T-helper 22 cell (primary cell): Measurements from ENCODE around the gene ZNF674.
"Not testable (repeated sequence)": the region's sequence is repeated elsewhere in the genome, so short reads cannot be mapped to it uniquely, and the experiment has no call there.

Experiments used
- DNase-seq: peaks from one replicate; pipeline ENCODE4 v3.0.0-alpha.2; 2020; ENCODE audit warnings: low read depth

Gene ZNF674

DNA sequence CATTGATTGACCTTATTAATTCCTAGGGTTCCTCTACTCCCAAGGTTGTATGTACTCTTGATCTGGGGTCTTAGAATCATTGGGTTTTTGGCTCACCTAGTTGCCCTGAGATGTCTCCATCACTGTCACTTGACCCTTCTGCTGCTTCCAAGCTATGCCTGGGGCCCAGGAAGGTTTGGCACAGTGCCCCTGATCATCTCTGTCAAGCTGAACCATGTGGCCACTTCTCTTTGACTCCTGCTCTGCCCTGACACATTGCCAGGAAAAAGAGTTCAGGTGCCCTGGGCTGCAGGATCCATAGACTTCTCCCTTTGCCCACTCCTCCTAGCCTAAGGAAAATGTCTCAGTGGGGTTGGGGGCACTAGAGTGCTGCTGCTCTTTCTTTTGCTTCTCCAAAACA lies 24.4 kb upstream of the ZNF674 start:
- no peak for DNase-seq

DNA sequence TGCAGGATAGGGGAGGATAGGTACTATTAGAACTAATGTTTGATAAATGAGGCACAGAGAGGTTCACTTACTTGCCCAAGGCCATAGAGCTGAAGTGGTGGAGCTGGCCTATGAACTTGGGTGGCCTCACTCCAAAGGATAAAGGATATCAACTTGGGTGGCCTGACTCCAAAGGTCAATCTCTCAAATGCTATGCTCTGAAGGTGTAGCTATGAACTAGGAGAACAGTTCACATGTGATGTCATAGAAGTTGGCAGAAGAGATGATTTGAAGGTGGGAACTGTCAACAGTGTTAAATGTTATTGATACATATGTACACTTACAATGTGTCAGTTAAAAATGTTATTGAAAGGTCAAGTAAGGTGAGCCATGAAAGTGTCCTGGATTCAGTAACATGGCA lies 22.2 kb upstream of the ZNF674 start:
- no peak for DNase-seq

DNA sequence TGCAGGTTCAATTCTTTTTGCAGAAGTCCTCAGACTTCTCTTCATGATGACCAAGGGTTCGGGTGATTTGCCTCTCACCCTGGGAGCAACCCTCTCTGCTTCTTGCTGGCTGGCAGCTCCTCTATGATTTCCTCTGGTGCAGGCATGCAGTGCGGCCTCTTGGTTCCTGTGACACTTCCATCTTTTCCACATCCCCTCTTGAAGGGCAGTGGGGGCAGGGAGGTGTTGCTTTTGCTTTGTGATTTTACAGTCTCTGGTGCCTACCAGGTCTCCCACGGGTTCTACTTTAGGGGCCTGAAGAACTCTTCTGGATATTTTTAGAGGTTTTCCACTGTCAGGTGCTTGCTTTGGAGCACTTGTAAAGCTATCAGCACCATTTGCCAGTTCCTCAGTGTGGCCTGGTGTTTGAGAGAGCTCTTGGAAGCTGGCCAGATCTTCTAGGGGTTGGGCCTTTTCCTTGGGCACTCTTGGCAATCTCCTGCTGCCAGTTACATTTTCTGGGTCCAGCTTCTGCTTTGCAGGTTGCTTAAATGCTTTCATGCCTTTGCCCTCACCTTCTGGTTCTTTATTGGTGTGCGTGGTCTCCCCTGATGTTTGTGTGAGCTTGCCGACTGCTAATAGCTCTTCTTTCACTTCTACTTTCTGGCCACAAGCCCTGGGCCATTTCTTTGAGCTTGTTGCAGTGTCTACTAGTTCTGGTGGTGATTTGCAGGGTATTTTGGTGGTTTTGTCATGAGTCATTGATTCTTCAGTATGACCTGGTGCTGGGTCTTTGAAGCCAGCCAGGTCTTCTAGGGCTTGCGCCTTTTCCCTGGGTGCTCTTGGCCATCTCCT lies 16.8 kb upstream of the ZNF674 start:
- DNase-seq, result no peak

DNA sequence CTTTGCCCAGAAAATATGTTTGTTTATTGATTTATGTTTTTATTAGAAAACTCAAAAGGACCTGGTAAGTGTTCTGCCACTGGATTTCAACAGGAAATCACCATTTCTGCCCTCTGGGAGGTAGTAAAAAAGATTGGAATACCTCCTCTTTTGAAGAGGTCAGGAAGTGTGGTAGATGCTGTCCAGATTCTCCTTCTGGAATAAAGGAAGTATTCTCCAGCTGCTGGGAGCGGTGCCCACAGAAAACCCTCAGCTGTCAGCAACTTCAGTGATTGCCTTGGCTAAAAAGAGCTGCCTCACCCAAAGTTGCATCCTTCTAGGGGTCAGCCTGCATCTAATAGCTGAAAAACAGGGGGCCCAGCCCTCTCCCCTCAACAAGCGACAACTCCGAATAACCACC lies 13.8 kb upstream of the ZNF674 start:
- DNase-seq, result no peak

DNA sequence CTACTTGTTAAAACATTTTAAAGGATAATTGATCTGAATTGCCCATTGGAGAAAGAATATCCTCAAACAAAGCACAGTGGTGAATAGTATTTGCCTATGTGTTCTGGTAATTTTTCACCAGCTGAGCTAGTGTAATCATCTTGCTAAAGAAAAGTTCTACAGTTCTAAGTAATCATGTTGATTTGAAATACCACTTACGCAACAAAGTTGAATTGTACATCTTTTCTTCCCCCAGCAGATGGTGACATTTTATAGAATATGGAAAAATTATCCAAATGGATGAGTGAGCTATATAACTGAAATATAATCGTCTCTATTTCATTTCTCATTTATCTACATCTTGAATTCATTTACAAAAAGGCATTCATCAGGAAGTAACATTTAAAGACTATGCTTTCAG lies 9.7 kb upstream of the ZNF674 start:
- DNase-seq, result no peak

DNA sequence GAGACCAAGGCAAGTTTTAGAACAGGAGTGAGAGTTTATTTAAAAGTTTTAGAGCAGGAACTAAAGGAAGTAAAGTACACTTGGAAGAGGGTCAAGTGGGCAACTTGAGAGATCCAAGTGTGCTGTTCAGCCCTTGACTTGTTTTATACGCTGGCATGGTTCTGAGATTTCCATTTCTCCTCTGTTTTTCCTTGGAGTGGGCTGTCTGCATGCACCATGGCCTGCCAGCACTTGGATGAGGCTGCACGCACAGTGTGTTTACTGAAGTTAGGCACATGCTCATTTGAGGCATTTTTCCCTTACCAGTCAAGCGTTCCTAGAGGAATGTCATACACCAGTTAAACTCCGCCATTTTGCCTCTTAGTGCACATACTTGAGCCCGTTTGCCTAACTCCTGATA lies 8.7 kb upstream of the ZNF674 start:
- no peak for DNase-seq

DNA sequence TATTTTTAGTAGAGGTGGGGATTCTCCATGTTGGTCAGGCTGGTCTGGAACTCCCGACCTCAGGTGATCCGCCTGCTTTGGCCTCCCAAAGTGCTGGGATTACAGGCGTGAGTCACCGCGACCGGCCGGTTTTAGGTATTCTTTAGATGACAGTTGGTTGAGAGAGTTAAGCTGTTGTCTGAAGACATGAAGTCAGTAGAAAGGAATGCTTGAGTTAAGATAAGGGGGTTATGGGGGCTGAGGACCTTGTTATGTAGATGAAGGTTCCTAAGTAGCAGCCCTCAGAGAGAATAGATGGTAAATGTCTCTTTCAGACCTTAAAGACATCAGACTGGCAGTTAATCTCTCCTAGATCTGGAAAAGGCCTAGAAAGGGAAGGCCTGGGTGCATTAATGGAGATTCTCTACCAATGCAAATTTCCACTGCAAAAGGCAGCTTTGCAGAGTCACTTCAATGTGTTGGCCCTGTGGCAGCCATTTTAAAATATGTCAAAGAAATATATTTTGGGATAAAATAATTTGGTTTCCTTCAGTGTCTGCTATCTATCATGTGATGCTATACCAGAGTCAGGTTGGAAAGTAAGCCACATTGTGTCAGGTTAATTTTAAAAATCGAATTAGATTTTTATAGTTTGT lies 6.4 kb upstream of the ZNF674 start:
- DNase-seq, result no peak

DNA sequence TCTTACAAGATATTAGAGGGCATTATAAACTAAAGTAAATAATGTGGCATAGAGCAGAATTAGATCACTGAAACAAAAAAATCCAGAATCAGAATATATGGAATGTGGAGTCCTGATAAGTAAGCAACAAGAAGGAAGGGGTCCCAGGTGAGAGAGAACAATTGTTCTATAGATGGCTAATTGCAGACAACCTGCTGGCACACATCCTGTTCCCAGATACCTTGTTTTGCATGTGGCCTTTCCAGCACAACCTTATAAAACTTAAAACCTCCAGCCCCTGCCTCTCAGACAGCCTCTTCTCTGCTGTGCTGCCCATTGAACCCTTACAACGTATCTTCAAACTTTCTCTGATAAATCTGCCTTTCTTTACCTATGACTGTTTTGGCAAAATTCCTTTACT lies 4.7 kb upstream of the ZNF674 start:
- no peak for DNase-seq

DNA sequence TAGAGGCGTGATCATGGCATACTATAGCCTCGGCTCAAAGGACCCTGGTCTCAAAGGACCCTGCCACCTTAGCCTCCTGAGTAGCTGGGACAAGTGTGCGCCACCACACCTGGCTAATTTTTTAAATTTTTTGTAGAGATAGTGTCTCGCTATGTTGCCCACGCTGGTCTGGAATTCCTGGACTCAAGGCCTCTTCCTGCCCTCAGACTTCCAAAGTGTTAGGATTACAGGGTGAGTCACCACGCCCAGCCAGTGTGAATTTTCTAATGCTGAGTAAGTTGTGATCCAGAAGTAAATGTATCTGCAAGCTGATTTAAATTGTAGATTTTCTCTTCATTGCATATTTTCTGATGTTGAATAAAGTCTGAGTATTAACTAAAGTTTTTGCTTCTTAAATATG lies 2.6 kb upstream of the ZNF674 start:
- DNase-seq, result no peak

DNA sequence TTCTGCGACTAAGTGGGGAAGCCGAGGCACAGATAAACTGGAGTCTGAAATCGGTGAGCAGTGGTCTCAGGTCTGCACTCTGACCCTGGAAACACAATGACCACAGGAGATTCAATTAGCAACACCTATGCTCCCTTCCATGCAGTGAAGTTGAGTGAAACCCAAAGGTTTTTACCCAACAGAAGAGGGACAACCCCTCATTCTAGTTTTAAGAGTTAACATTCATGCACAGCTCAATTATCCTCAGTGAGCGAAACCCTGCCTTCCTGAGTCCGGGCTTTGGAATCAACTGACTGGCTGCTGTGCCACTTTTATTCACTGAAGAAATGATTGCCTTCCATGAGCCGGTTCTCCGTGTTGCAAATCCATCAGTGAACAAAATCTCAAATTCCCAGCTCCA lies 694 bp downstream of the ZNF674 start:
- not testable (repeated sequence) for DNase-seq

DNA sequence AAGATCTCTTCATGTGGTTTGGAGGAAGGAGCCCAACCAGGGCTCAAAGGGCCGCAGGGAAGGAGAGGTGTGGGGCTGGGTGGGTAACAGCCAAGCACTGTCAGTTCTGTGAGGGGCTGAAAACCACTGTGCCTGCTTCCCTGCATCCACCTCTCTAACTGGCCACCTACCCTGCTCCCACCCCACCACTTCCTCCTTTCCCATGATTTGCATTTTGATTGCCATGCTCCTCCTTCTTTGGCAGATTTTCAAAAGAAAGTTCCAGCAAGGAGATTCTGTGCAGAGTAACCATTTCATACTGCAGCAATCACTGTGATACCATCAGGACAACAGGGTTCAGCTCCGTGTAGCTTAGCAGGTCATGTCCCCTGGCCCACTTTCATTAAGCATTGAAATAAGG lies 1.8 kb downstream of the ZNF674 start:
- no peak for DNase-seq

DNA sequence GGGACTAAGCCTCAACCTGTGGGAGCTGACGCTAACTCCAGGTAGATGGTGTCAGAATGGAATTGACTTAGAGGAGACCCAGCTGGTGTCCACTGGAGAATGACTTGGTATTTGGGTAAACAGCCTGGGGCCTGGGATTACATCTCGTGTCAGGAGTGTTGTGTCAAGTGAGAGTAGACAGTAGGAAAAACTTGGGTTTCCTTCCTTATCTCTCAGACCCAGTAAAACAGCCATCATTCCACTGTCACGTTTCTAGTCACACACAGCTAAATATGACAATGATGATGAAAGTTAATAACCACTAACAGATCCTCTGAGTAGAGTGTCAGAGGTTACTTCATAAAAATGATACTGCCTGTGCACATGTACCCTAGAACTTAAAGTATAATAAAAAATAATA lies 13.8 kb downstream of the ZNF674 start:
- DNase-seq, result no peak

DNA sequence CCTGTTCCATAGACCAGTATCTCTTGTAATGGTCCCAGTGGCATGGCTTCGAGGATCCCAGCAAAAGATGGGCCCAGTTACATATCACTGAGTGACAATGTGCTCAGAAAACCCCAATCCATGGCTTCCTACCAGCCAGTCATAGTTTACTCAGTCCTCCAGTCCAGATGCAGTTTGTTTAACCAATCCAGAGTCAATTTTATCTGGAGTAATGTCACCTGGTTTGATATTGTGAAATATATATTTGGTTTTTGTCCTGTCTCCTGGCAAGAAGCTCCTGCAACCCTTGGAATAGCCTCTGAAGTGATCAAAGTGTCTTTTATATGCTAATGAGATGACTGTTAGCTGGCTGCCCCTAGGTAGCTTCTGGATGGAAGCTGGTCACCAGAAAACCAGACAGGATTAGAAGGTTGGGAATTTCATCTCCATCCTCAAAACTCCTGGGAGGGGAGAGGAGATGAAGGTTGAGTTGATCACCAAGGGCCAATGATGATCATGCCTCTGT lies 14.8 kb downstream of the ZNF674 start:
- not testable (repeated sequence) for DNase-seq

DNA sequence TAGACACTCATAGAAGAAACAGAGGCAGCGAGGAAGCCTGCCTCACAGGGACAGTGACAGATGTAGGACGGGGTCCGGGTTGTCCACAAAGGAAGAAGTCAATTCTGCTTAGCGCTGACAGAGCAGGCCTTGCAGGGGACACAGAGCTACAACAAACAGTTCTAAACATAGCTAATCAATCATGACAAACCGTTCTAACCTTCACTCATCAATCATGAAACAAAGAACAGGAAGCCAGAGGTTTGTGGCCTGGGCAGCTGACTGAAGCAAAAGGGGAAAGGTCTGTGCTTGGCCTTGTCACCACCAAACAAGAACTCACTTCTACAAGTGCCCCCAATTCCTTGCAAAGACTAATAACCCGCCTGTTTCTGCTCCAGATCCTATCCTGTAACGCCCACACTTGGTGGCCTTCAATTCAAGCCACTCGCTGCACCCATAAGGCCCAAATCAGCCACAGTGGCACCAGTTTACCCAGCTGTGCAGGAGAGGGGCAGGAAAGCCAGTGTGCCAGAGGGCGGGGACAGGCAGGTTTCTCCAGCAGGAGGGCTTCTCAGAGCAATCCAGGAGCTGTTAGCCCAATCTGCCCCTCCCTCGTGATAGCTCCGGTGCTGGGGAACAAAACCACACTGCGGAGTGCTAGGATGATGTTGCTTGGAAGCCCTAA lies 15.3 kb downstream of the ZNF674 start:
- DNase-seq, result not testable (repeated sequence)

DNA sequence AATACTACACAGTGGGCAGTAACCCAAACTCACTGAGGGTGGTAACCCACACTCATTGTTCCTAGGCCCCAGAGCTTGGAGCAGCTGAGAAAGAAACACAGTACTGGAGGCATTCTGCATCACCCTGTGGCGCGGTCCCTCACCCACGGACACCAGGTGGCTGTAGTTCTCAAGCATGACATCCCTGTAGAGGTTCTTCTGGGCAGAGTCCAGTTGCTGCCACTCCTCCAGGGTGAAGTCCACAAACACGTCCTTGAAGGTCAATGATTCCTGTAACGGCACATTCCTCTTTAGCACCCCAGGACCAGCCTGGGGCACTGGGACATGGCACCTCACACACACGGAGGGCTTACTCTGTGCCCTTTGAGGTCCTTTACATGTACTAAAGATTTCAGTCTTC lies 16.6 kb downstream of the ZNF674 start:
- DNase-seq, result not testable (repeated sequence)

DNA sequence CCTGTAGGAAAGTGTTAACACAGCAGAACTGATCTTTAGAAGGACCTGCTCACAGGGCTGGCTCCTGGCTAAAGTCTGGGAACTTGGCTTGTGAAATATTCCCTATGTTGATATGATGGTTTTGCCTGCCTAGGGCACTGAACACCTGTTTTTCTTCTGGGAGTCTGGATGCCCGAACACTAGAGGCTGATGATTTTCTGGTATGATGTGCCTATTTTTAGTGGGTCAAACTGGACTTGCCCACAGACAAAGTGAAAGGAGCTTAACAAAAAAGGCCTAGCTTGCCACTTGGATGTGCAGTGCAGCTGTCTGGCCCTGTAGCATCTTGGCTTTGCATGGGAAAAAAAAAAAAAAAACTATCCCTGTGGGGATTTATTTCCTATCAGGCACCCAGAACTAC lies 39.1 kb downstream of the ZNF674 start:
- no peak for DNase-seq

DNA sequence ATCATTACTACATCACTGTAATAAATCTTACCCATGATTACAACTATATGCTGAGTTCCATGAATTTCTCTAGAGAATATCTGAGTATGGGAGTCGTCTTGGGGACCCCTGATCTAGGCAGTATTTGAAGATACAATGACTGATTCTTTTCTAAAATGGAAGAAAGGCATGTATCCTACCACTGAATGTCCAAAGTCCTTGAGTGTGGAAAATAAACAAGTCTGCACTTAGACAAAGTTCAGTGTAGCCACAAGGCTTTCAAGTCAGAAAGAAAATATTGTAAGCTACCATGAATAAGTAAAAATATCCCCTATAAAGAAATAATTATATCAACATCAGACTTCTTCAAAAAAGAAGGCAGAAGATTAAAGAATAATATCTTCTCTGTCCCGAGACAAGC lies 42.4 kb downstream of the ZNF674 start:
- DNase-seq, result no peak

DNA sequence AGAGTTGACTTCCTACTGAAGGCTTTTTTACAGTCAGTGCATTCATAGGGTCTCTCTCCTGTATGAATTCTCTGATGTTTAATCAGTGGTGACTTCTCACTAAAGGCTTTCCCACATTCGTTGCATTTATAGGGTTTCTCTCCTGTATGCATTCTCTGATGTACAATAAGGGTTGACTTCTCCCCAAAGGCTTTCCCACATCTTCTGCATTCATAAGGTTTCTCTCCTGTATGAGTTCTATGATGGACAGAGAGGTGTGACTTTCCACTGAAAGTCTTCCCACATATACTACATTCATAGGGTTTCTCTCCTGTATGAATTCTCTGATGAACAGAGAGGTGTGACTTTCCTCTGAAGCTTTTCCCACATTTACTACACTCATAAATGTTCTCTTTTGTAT lies 45.2 kb downstream of the ZNF674 start:
- DNase-seq, result no peak

DNA sequence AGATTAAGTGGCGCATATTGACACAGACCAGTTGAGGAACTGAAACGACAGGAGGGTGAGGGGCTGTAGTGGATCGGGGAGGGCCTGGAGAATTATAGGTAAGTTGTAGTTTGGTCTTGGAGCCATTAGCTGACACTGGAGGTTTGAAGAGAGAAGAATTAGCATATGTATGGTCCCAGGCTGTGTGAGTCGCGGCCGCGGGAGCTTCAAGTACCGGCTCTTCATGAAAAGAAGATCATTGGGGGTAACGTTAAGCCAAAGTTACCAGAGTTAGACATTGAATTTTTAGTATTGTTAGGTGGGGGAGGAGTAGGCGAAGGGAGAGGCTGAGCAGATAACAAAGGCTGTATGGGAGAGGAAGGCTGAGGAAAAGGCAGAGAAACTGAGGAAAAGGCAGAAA lies 56.5 kb downstream of the ZNF674 start:
- DNase-seq, result no peak

DNA sequence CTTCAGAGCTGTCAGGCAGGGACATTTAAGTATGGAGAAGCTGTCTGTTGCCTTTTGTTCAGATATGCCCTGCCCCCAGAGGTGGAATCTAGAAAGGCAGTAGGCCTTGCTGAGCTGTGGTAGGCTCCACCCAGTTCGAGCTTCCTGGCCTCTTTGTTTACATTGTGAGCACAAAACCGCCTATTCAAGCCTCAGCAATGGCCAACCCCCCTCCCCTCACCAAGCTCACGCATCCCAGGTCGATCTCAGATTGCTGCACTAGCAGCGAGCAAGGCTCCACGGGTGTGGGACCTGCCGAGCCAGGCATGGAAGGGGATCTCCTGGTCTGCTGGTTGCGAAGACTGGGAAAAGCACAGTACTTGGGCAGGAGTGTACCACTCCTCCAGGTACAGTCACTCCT lies 59.3 kb downstream of the ZNF674 start:
- DNase-seq, result no peak

DNA sequence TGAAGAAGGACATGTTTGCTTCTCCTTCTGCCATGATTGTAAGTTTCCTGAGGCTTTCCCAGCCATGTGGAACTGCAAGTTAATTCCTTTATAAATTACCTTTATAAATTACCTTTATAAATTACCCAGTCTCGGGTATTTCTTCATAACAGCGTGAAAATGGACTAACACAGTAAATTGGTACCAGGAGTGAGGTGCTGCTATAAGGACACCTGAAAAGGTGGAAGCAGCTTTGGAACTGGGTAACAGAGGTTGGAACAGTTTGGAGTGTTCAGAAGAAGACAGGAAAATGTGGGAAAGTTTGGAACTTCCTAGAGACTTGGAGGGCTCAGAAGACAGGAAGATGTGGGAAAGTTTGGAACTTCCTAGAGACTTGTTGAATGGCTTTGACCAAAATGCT lies 66.6 kb downstream of the ZNF674 start:
- not testable (repeated sequence) for DNase-seq

DNA sequence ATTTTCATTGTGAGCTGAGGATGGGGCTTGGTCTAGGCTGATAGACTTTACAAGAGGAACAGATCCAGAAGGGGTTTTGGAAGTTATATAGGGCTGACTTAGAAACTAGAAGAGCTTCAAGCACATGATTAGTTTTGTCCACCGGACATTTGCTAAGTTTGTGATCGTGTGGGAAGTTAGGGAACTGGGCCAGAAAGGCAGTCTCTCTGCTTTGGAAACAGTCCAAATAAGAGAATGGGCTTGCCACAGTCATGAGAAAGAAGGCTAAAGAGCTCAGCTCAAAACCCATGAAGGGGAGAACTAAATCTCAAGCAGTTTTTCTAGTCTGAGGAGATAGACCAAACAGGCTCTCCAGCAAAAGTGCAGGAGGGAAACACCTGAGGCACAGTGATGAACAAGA lies 67.8 kb downstream of the ZNF674 start:
- DNase-seq, result no peak

DNA sequence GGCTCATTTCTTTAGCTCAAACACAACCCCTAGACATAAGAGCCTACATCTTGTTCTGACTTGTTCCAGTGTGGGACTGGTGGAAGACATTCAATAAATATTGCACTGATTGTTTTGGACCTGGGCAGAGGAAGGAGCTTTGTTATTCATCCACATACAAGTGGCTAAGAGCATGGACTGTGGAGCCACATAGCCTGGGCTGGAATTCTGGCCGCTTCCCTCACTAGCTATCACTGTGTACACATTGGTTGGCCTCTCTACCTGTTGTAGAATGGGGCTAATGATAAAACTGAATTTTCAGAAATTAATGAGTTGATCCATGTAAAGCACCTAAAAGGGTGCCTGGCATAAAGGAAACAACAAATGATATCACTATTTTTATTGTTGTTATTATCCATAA lies 80.0 kb downstream of the ZNF674 start:
- DNase-seq, result no peak
